ENCODE data around the gene PLCG2. TPM values are rescaled to one million over a fixed set of nuclear protein-coding genes. Genes with fewer than 3 reads are reported as not detected.

The PLCG2 gene
- 9.5 and 11.8 TPM in 2 replicates for total RNA-seq

DNA sequence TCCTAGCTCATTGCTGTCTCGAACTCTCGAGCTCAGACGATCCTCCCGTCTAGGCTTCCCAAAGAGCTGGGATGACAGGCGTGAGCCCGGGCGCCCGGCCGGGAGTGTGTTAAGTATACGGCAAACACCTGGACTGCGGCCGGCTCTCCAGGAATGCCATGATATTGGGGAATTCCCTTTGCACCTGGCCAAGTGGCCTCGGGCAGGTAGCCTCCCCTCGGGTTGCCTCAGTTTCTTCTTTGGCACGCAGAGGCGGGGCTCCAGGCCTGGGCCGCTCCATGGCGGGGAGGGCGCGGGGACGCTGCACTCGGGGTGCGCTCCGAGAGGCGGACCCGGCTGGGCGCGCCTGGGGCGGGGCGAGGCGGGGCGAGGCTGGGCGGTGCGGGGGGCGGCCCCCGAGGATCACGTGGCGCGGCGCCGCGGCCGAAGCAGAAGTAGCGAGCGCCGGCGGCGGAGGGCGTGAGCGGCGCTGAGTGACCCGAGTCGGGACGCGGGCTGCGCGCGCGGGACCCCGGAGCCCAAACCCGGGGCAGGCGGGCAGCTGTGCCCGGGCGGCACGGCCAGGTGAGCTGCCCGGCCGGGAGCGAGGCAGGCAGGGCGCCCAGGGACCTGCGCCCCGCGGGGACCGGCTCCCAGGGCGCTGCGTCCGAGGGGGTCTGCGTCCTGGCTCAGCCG lies at the start of gene PLCG2:
TSS of gene PLCG2 (plus strand) at position 431 of the 675 bp plus-strand sequence. CDS start 6,699 bp downstream, outside the sequence.

GRCh38 chr16:82011199-82011641 lies 232.1 kb downstream of the PLCG2 start, which contains the start of gene SDR42E1:
Gene SDR42E1, minus strand, starts transcription at chr16:82011470. Its CDS starts 10,612 bp downstream, at chr16:82000858.

Other genes with a start within 250 kb of the PLCG2 start
- gene SDR42E1, start 232.2 kb downstream of the PLCG2 start, total RNA-seq: 3.7 and 3.8 TPM in 2 replicates